Endodermal cell (in vitro differentiated cells): ENCODE results near the gene OR13A1. TPM values are rescaled to one million over a fixed set of nuclear protein-coding genes. Genes with fewer than 3 reads are reported as not detected.

Experiments
- DNase-seq: peaks from one replicate; pipeline ENCODE4 v3.0.0-alpha.2; 2017
- H3K27ac ChIP-seq: 2 replicates; pipeline ENCODE4 v1.5.1; 2013; ENCODE audit warnings: mild to moderate bottlenecking, low read depth, low read length, moderate library complexity
- H3K27me3 ChIP-seq: 2 replicates; pipeline ENCODE4 v1.6.1; 2013; ENCODE audit warnings: mild to moderate bottlenecking, low read length, moderate library complexity; ENCODE audit not compliant: insufficient read depth, control insufficient read depth, poor library complexity, severe bottlenecking
- H3K36me3 ChIP-seq: 2 replicates; pipeline ENCODE4 v1.7.0; 2013; ENCODE audit warnings: mild to moderate bottlenecking, low read length, moderate library complexity; ENCODE audit not compliant: control insufficient read depth, insufficient read depth
- H3K4me1 ChIP-seq: one replicate; pipeline ENCODE4 v1.7.0; 2013; ENCODE audit warnings: low read length; ENCODE audit not compliant: control insufficient read depth, insufficient read depth
- H3K4me3 ChIP-seq: 2 replicates; pipeline ENCODE4 v1.5.1; 2013; ENCODE audit warnings: mild to moderate bottlenecking, low read length, moderate library complexity
- H3K9ac ChIP-seq: 2 replicates; pipeline ENCODE4 v1.6.1; 2013; ENCODE audit warnings: mild to moderate bottlenecking, low read length, moderate library complexity; ENCODE audit not compliant: poor library complexity, severe bottlenecking; ENCODE audit errors: extremely low read depth
- H3K9me3 ChIP-seq: 2 replicates; pipeline ENCODE4 v1.6.1; 2013; ENCODE audit warnings: mild to moderate bottlenecking, low read length, moderate library complexity; ENCODE audit not compliant: control insufficient read depth
- H3K27ac Mint-ChIP-seq: 2 replicates; pipeline ENCODE4 v1.8.0; 2020; ENCODE audit warnings: mixed read lengths
- H3K27me3 Mint-ChIP-seq: 2 replicates; pipeline ENCODE4 v1.8.0; 2021; ENCODE audit warnings: mild to moderate bottlenecking, mixed read lengths; ENCODE audit not compliant: insufficient read depth
- H3K36me3 Mint-ChIP-seq: 2 replicates; pipeline ENCODE4 v1.8.0; 2020; ENCODE audit warnings: low read depth, mixed read lengths
- H3K4me1 Mint-ChIP-seq: 2 replicates; pipeline ENCODE4 v1.8.0; 2020; ENCODE audit warnings: mixed read lengths
- H3K4me3 Mint-ChIP-seq: 2 replicates; pipeline ENCODE4 v1.8.0; 2020; ENCODE audit warnings: mild to moderate bottlenecking, moderate library complexity, mixed read lengths
- H3K9me3 Mint-ChIP-seq: 2 replicates; pipeline ENCODE4 v1.8.0; 2020; ENCODE audit warnings: mild to moderate bottlenecking, mixed read lengths
- WGBS, 2 experiments: methylation state at CpG; one replicate each; pipeline versions ENCODE4 v1.1.5 to v1.1.7; 2013; ENCODE audit warnings: missing lambda C conversion rate in 2 of 2, mixed read lengths in 1 of 2; ENCODE audit not compliant: insufficient coverage in 1 of 2, insufficient read length in 1 of 2; 5-methylcytosine and 5-hydroxymethylcytosine counted together
- total RNA-seq, 2 donors: library from RNA; stranded (reverse); fragmentation: NEBNext Ultra II Directional in 1 of 2; extraction: Animal tissue kit (Norgen Biotek cat#: 25700) in 1 of 2; gene quantifications; 2 replicates in 1 of 2; 3 replicates in 1 of 2; pipeline ENCODE4 v1.2.1, GENCODE V29; 2021
- TF ChIP-seq, protein P1 (sequence below): fragments of 200-600 bp; sonication (generic); conservative IDR thresholded peaks from 2 replicates; pipeline ENCODE4 v1.5.0; 2021; ENCODE audit warnings: antibody characterized with exemption, mild to moderate bottlenecking

Gene OR13A1
- total RNA-seq, 2 donors from 2014 or later: 0.31 TPM; not detected in 1

- H3K4me3 Mint-ChIP-seq: no peak overlapping the region
- no peaks in the 10 kb centered on the region for H3K36me3 Mint-ChIP-seq
- no peak for DNase-seq
- H3K27me3 Mint-ChIP-seq: no peaks in the 10 kb centered on the region
- H3K9ac ChIP-seq: no peak overlapping the region
- H3K27me3 ChIP-seq: no peaks in the 10 kb centered on the region
- no peaks in the 10 kb centered on the region for H3K36me3 ChIP-seq
- no peak overlapping the region for H3K27ac ChIP-seq
- H3K4me1 ChIP-seq: no peaks in the 10 kb centered on the region
- no peaks in the 10 kb centered on the region for H3K9me3 ChIP-seq
- no peak overlapping the region for H3K27ac Mint-ChIP-seq
- no peak overlapping the region for H3K4me3 ChIP-seq
- 94% methylated on average over 2 of the region's 2 CpGs; no CpG with 5 or more reads in 1 of the 2 experiments for WGBS, 2 experiments
- H3K9me3 Mint-ChIP-seq: peaks cover 20% of the 10 kb centered on the region
- TF ChIP-seq, protein P1, sequence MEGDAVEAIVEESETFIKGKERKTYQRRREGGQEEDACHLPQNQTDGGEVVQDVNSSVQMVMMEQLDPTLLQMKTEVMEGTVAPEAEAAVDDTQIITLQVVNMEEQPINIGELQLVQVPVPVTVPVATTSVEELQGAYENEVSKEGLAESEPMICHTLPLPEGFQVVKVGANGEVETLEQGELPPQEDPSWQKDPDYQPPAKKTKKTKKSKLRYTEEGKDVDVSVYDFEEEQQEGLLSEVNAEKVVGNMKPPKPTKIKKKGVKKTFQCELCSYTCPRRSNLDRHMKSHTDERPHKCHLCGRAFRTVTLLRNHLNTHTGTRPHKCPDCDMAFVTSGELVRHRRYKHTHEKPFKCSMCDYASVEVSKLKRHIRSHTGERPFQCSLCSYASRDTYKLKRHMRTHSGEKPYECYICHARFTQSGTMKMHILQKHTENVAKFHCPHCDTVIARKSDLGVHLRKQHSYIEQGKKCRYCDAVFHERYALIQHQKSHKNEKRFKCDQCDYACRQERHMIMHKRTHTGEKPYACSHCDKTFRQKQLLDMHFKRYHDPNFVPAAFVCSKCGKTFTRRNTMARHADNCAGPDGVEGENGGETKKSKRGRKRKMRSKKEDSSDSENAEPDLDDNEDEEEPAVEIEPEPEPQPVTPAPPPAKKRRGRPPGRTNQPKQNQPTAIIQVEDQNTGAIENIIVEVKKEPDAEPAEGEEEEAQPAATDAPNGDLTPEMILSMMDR: no peak
- peaks cover 8% of the 10 kb centered on the region for H3K4me1 Mint-ChIP-seq
Measured at GRCh38 chr10:45257600-45257999, 57.8 kb downstream of the OR13A1 start.

DNA sequence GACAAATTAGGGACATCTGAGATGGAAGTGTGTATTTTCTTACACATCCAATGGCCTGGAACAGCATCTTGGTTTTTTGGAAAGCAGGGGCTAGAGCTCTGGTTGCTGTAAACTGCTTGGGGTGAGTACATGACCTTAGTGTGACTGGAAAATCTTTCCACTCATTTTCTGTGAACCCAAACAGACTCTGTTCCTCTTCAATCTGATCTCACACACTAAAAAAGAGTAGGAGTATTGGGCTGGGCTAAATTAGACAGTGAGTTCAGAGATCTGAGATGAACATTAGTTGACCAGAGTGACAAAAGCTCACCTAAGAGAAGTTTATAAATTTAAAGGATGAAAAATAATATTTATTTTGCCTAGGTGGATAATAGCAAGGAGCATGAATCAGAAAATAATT, 59.2 kb downstream of the OR13A1 start:
- no peak overlapping the region for H3K27ac Mint-ChIP-seq
- peaks cover 20% of the 10 kb centered on the region for H3K9me3 Mint-ChIP-seq
- Histone ChIP-seq H3K9ac (no peak overlapping the region), H3K27me3 (no peaks in the 10 kb centered on the region), H3K9me3 (no peaks in the 10 kb centered on the region), H3K4me3 (no peak overlapping the region), H3K36me3 (no peaks in the 10 kb centered on the region), H3K4me1 (no peaks in the 10 kb centered on the region), H3K27ac (no peak overlapping the region)
- no peak for DNase-seq
- peaks cover 2% of the 10 kb centered on the region for H3K4me1 Mint-ChIP-seq
- H3K36me3 Mint-ChIP-seq: no peaks in the 10 kb centered on the region
- H3K4me3 Mint-ChIP-seq: no peak overlapping the region
- TF ChIP-seq, protein P1: no peak
- no peaks in the 10 kb centered on the region for H3K27me3 Mint-ChIP-seq

DNA sequence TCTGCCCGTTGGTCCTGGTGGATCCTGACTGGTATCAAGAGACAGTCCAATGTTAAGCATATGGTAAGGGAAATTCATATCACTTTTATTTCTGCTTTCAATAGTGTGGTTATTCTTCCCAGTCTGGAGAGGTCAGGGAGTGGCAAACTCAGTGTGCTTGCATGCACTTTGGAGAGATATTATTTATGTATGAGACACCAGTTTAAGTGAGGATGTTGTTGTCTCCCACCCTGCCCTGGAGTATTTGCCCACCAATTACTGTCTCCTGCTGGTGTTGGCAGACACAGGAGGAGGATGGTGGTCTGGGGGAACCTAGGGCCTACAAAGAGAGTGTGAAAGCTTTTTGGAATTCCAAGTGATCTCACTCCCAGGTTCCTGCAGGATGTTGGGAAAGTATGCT, 59.7 kb downstream of the OR13A1 start:
- Mint-ChIP-seq H3K9me3 (peaks cover 17% of the 10 kb centered on the region), H3K27me3 (no peaks in the 10 kb centered on the region)
- 54% methylated on average over 1 of the region's 1 CpG; no CpG with 5 or more reads in 1 of the 2 experiments for WGBS, 2 experiments

More for the DNA sequence above, 59.7 kb downstream of the OR13A1 start:
- TF ChIP-seq, protein P1: no peak
- no peaks in the 10 kb centered on the region for H3K4me1 ChIP-seq
- no peak overlapping the region for H3K27ac ChIP-seq
- Mint-ChIP-seq H3K4me3 (no peak overlapping the region), H3K27ac (no peak overlapping the region), H3K36me3 (no peaks in the 10 kb centered on the region), H3K4me1 (peaks cover 2% of the 10 kb centered on the region)
- DNase-seq: no peak
- H3K4me3 ChIP-seq: no peak overlapping the region
- H3K9me3 ChIP-seq: no peaks in the 10 kb centered on the region
- no peaks in the 10 kb centered on the region for H3K36me3 ChIP-seq
- H3K9ac ChIP-seq: no peak overlapping the region
- H3K27me3 ChIP-seq: no peaks in the 10 kb centered on the region
